Measurements from ENCODE around the gene LMTK2.

- TF ChIP-seq CTCF (IDR thresholded peaks at IDR 0.05; ENCODE audit: poor library complexity, severe bottlenecking) (no peak), EZH2 (IDR thresholded peaks at IDR 0.05; ENCODE audit: borderline replicate concordance, insufficient read depth, low read length, poor library complexity, severe bottlenecking) (no peak), RAD21 (conservative IDR thresholded peaks at IDR 0.05) (no peak), EP300 (conservative IDR thresholded peaks at IDR 0.05; ENCODE audit: poor library complexity, severe bottlenecking) (no peak), TAF1 (IDR thresholded peaks at IDR 0.05; ENCODE audit: low read depth) (no peak), POLR2AphosphoS5 (IDR thresholded peaks at IDR 0.05) (no peak)
- TF ChIP-seq, protein P1, sequence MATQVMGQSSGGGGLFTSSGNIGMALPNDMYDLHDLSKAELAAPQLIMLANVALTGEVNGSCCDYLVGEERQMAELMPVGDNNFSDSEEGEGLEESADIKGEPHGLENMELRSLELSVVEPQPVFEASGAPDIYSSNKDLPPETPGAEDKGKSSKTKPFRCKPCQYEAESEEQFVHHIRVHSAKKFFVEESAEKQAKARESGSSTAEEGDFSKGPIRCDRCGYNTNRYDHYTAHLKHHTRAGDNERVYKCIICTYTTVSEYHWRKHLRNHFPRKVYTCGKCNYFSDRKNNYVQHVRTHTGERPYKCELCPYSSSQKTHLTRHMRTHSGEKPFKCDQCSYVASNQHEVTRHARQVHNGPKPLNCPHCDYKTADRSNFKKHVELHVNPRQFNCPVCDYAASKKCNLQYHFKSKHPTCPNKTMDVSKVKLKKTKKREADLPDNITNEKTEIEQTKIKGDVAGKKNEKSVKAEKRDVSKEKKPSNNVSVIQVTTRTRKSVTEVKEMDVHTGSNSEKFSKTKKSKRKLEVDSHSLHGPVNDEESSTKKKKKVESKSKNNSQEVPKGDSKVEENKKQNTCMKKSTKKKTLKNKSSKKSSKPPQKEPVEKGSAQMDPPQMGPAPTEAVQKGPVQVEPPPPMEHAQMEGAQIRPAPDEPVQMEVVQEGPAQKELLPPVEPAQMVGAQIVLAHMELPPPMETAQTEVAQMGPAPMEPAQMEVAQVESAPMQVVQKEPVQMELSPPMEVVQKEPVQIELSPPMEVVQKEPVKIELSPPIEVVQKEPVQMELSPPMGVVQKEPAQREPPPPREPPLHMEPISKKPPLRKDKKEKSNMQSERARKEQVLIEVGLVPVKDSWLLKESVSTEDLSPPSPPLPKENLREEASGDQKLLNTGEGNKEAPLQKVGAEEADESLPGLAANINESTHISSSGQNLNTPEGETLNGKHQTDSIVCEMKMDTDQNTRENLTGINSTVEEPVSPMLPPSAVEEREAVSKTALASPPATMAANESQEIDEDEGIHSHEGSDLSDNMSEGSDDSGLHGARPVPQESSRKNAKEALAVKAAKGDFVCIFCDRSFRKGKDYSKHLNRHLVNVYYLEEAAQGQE (IDR thresholded peaks at IDR 0.05; ENCODE audit: borderline replicate concordance) = no peak
These were observed 6.6 kb upstream of the LMTK2 start for GRCh38 chr7:98100088-98100487.

Measured in neural cell (in vitro differentiated cells).